ENCODE results near the gene UNC93B1.
"Not testable (repeated sequence)": the region's sequence is repeated elsewhere in the genome, so short reads cannot be mapped to it uniquely, and the experiment has no call there.

DNA sequence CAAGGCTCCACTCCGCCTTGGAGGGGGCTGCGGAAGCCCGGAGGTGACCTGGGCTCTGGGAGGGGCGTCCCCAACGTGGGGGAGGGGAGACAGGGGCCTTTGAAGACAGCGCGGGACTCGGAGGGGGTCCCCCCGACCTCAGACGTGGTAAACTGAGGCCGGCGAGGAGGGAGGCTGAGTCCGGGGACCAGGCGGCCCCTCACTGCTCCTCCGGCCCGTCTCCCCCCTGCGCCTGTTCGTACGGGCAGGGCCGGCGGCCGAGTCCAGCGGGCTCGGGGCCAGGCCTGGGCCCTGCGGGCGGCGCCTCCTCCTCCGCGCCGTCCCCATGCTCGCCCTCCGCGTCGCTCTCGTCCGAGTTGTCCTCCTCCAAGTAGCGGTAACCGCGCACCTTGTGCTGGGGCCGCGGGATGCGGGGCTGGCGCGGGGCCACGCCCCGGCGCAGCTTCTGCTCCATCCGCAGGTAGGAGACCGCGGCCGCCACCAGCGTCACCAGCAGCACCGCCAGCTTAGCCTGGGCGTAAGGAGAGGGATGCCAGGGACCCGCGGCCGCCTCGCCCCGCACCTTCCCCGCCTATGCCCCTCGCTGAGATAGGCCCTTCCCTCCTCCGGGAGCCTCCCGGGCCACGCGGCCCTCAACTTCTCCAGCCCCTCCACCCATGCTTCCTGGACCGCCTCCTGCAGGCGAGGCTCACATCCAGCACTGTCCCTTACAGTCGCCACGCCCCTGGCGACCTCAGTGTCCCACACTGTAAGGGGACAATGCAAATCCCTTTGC, 12.4 kb downstream of the UNC93B1 start:
- TF ChIP-seq, protein P1, sequence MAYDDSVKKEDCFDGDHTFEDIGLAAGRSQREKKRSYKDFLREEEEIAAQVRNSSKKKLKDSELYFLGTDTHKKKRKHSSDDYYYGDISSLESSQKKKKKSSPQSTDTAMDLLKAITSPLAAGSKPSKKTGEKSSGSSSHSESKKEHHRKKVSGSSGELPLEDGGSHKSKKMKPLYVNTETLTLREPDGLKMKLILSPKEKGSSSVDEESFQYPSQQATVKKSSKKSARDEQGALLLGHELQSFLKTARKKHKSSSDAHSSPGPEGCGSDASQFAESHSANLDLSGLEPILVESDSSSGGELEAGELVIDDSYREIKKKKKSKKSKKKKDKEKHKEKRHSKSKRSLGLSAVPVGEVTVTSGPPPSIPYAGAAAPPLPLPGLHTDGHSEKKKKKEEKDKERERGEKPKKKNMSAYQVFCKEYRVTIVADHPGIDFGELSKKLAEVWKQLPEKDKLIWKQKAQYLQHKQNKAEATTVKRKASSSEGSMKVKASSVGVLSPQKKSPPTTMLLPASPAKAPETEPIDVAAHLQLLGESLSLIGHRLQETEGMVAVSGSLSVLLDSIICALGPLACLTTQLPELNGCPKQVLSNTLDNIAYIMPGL (CRISPR knock-in tag; IDR thresholded peaks at IDR 0.05; ENCODE audit: borderline replicate concordance) = not testable (repeated sequence)
- TF ChIP-seq, protein P2, sequence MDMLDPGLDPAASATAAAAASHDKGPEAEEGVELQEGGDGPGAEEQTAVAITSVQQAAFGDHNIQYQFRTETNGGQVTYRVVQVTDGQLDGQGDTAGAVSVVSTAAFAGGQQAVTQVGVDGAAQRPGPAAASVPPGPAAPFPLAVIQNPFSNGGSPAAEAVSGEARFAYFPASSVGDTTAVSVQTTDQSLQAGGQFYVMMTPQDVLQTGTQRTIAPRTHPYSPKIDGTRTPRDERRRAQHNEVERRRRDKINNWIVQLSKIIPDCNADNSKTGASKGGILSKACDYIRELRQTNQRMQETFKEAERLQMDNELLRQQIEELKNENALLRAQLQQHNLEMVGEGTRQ (IDR thresholded peaks at IDR 0.05) = not testable (repeated sequence)

Data from A549 (cell line).